Activated CD8-positive, alpha-beta T cell treated with anti-CD3 and anti-CD28 coated beads for 36 hours (primary cell): ENCODE data around the gene MACROD2. TPM values are rescaled to one million over a fixed set of nuclear protein-coding genes. Genes with fewer than 3 reads are reported as not detected.
A peak's percentile ranks its signal among the peaks of the same experiment; 100 is the strongest.

Source experiments
- ATAC-seq: fragments of 200-7000 bp; cut with Tn5 transposase; one replicate; pipeline ENCODE4 v1.10.0; 2021; ENCODE audit warnings: mild to moderate bottlenecking, moderate library complexity
- CTCF ChIA-PET: fragments of 350-600 bp; sonication (Branson Sonifier 250); formaldehyde crosslinking; loops from one replicate; lab custom pipeline; 2021; ENCODE audit warnings: antibody characterized with exemption; lab: Charles Lee
- POLR2A ChIA-PET: fragments of 350-600 bp; sonication (Branson Sonifier 250); formaldehyde crosslinking; loops from one replicate; lab custom pipeline; 2021; ENCODE audit warnings: antibody characterized with exemption; lab: Charles Lee
- DNase-seq: peaks from one replicate; pipeline ENCODE4 v3.0.0-alpha.2; 2020
- H3K27ac Mint-ChIP-seq: one replicate; pipeline ENCODE4 v1.8.0; 2021; ENCODE audit warnings: mild to moderate bottlenecking, mixed read lengths
- H3K27me3 Mint-ChIP-seq: one replicate; pipeline ENCODE4 v1.8.0; 2021; ENCODE audit warnings: mixed read lengths
- H3K36me3 Mint-ChIP-seq: one replicate; pipeline ENCODE4 v1.8.0; 2021; ENCODE audit warnings: low read depth, mixed read lengths
- H3K4me1 Mint-ChIP-seq: one replicate; pipeline ENCODE4 v1.8.0; 2021; ENCODE audit warnings: low read depth, mixed read lengths
- H3K4me3 Mint-ChIP-seq: one replicate; pipeline ENCODE4 v1.8.0; 2021; ENCODE audit warnings: mild to moderate bottlenecking, moderate library complexity, mixed read lengths
- H3K9me3 Mint-ChIP-seq: one replicate; pipeline ENCODE4 v1.8.0; 2021; ENCODE audit warnings: mixed read lengths
- CTCF ChIP-seq: fragments of 200-600 bp; IDR thresholded peaks from one replicate; pipeline ENCODE4 v1.8.0; 2022; ENCODE audit warnings: antibody characterized with exemption, mild to moderate bottlenecking
- intact Hi-C: fragments of 100-400 bp; cut with micrococcal nuclease; formaldehyde crosslinking; loops from one replicate; pipeline ENCODE4 v1.10.0; 2022
- total RNA-seq, 2 experiments: library from RNA; stranded (reverse); gene quantifications; one replicate each; pipeline ENCODE4 v1.2.3, GENCODE V29; 2021

The MACROD2 gene
- total RNA-seq, 2 experiments from 2014 or later, result not detected

- DNase-seq (no peak), ATAC-seq (no peak)
- POLR2A ChIA-PET, result no interaction called here
- intact Hi-C loops, result no loop called here
- CTCF ChIA-PET, result no interaction called here
- Mint-ChIP-seq H3K4me3 (no peak overlapping the region), H3K27me3 (no peaks in the 10 kb centered on the region), H3K4me1 (no peaks in the 10 kb centered on the region), H3K27ac (no peak overlapping the region), H3K9me3 (peaks cover 2% of the 10 kb centered on the region), H3K36me3 (no peaks in the 10 kb centered on the region)
- TF ChIP-seq CTCF, result no peak
These were observed 1228.9 kb downstream of the MACROD2 start for GRCh38 chr20:15224199-15224598.

GRCh38 chr20:15227102-15227501 lies 1231.8 kb downstream of the MACROD2 start:
- H3K9me3 Mint-ChIP-seq, result no peaks in the 10 kb centered on the region
- DNase-seq (no peak), ATAC-seq (no peak)
- intact Hi-C loops, result no loop called here
- POLR2A ChIA-PET, result no interaction called here
- no peak for TF ChIP-seq CTCF
- no peak overlapping the region for H3K4me3 Mint-ChIP-seq
- no peak overlapping the region for H3K27ac Mint-ChIP-seq
- no peaks in the 10 kb centered on the region for H3K27me3 Mint-ChIP-seq
- no peaks in the 10 kb centered on the region for H3K4me1 Mint-ChIP-seq
- H3K36me3 Mint-ChIP-seq, result no peaks in the 10 kb centered on the region
- CTCF ChIA-PET, result no interaction called here

- DNase-seq (no peak), ATAC-seq (no peak)
- Mint-ChIP-seq H3K4me3 (no peak overlapping the region), H3K27me3 (no peaks in the 10 kb centered on the region), H3K36me3 (no peaks in the 10 kb centered on the region), H3K9me3 (no peaks in the 10 kb centered on the region), H3K4me1 (no peaks in the 10 kb centered on the region), H3K27ac (no peak overlapping the region)
- POLR2A ChIA-PET, result no interaction called here
- CTCF ChIA-PET, result no interaction called here
- no peak for TF ChIP-seq CTCF
- intact Hi-C loops, result no loop called here
These were observed 1236.9 kb downstream of the MACROD2 start for GRCh38 chr20:15232243-15232642.

- no peak for TF ChIP-seq CTCF
- H3K27me3 Mint-ChIP-seq, result no peaks in the 10 kb centered on the region
- intact Hi-C loops, result no loop called here
- CTCF ChIA-PET, result no interaction called here
- no peaks in the 10 kb centered on the region for H3K4me1 Mint-ChIP-seq
- DNase-seq (no peak), ATAC-seq (no peak)
- H3K4me3 Mint-ChIP-seq, result no peak overlapping the region
- H3K9me3 Mint-ChIP-seq, result no peaks in the 10 kb centered on the region
- POLR2A ChIA-PET, result no interaction called here
- no peaks in the 10 kb centered on the region for H3K36me3 Mint-ChIP-seq
- H3K27ac Mint-ChIP-seq, result no peak overlapping the region
These were observed 1240.3 kb downstream of the MACROD2 start for GRCh38 chr20:15235471-15236198.

- no peaks in the 10 kb centered on the region for H3K36me3 Mint-ChIP-seq
- ChIA-PET POLR2A (no interaction called here), CTCF (interaction anchor here (1.0 kb wide), 1 partner anchor 11 kb away, joined by 3 read pairs; no protein-coding TSS in a partner anchor)
- intact Hi-C loops, result no loop called here
- H3K4me1 Mint-ChIP-seq, result no peaks in the 10 kb centered on the region
- DNase-seq (peak; percentile 33), ATAC-seq (no peak)
- H3K27me3 Mint-ChIP-seq, result no peaks in the 10 kb centered on the region
- H3K4me3 Mint-ChIP-seq, result no peak overlapping the region
- H3K27ac Mint-ChIP-seq, result no peak overlapping the region
- peak; percentile 48 for TF ChIP-seq CTCF
- H3K9me3 Mint-ChIP-seq, result no peaks in the 10 kb centered on the region
These were observed 1241.5 kb downstream of the MACROD2 start for GRCh38 chr20:15236812-15237211.
